ENCODE data around the gene TFEB.

DNA sequence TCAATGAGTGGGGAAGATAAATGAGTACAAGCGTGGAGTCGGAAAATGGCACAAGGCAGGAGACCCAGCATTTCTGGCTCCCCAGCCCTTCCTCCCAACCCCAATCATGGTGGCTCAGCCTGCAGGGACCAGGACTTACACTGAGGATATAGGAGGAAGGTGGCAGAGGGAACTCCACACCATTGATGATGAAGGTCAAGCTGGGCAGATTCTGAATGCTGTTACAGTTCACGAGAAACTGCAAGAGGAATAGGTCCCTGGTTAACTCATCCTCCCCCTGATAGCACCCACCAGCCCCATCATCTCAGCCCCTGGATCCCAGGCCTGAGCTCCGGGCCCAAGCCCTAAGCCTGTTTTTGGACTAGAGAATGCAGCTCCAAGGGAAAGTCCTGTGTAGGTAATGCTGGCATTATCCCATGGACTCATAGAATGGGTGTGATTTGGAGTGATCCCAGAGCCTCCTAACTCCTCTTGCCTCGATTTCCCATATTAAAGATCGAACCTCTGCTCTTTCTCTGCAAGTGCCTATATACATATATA, 2.3 kb upstream of the TFEB start:
- TF ChIP-seq, protein P1, sequence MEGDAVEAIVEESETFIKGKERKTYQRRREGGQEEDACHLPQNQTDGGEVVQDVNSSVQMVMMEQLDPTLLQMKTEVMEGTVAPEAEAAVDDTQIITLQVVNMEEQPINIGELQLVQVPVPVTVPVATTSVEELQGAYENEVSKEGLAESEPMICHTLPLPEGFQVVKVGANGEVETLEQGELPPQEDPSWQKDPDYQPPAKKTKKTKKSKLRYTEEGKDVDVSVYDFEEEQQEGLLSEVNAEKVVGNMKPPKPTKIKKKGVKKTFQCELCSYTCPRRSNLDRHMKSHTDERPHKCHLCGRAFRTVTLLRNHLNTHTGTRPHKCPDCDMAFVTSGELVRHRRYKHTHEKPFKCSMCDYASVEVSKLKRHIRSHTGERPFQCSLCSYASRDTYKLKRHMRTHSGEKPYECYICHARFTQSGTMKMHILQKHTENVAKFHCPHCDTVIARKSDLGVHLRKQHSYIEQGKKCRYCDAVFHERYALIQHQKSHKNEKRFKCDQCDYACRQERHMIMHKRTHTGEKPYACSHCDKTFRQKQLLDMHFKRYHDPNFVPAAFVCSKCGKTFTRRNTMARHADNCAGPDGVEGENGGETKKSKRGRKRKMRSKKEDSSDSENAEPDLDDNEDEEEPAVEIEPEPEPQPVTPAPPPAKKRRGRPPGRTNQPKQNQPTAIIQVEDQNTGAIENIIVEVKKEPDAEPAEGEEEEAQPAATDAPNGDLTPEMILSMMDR (IDR thresholded peaks at IDR 0.05 in 8 of 11, conservative IDR thresholded peaks at IDR 0.05 in 3 of 11) = no peak
- TF ChIP-seq POLR2A (IDR thresholded peaks at IDR 0.05) (no peak), POLR2AphosphoS5 (IDR thresholded peaks at IDR 0.05) (no peak)

Data from spleen (tissue), 7 donors.